GM23338 (cell line): Measurements from ENCODE around the gene DAPL1.

Source experiments
- CREB1 ChIP-seq: fragments of 250-450 bp; sonication (Bioruptor Pico); IDR thresholded peaks from 2 replicates; pipeline ENCODE4 v1.5.0; 2020; ENCODE audit warnings: low read depth, mild to moderate bottlenecking, moderate library complexity
- EZH2 ChIP-seq: fragments of 200-600 bp; sonication (generic); IDR thresholded peaks from one replicate; pipeline ENCODE4 v1.8.0; 2017; ENCODE audit warnings: antibody characterized with exemption, mild to moderate bottlenecking, low read depth; ENCODE audit not compliant: unreplicated experiment
- EZH2phosphoT487 ChIP-seq: fragments of 200-600 bp; sonication (generic); IDR thresholded peaks from one replicate; pipeline ENCODE4 v1.8.1; 2018; ENCODE audit warnings: antibody characterized with exemption; ENCODE audit not compliant: unreplicated experiment
- JUNB ChIP-seq: IDR thresholded peaks from one replicate; pipeline ENCODE4 v1.6.1; 2016; ENCODE audit warnings: antibody characterized with exemption; ENCODE audit not compliant: unreplicated experiment
- NANOG ChIP-seq: IDR thresholded peaks from 2 replicates; pipeline ENCODE4 v1.6.1; 2016; ENCODE audit warnings: antibody characterized with exemption, borderline replicate concordance
- POLR2AphosphoS5 ChIP-seq: IDR thresholded peaks from 2 replicates; pipeline ENCODE4 v1.6.1; 2016; ENCODE audit warnings: antibody characterized with exemption, low read depth
- ZNF114 ChIP-seq: fragments of 250-450 bp; sonication (Bioruptor Pico); IDR thresholded peaks from 2 replicates; pipeline ENCODE4 v1.5.0; 2020; ENCODE audit warnings: mild to moderate bottlenecking, moderate library complexity
- ZNF331 ChIP-seq: fragments of 250-450 bp; sonication (Bioruptor Pico); IDR thresholded peaks from 2 replicates; pipeline ENCODE4 v1.5.0; 2020; ENCODE audit warnings: low read depth, mild to moderate bottlenecking, moderate library complexity
- TF ChIP-seq, protein P1 (sequence below), 2 experiments: fragments of 200-600 bp in 1 of 2; sonication (generic) in 1 of 2; conservative IDR thresholded peaks; 2 replicates each; pipeline versions ENCODE4 v1.5.1 to v1.6.1; 2016 to 2017; ENCODE audit warnings: antibody characterized with exemption in 2 of 2, low read depth in 2 of 2, mild to moderate bottlenecking in 2 of 2, moderate library complexity in 1 of 2
- TF ChIP-seq, protein P2 (sequence below): IDR thresholded peaks from one replicate; pipeline ENCODE4 v1.6.1; 2018; ENCODE audit warnings: antibody characterized with exemption; ENCODE audit not compliant: unreplicated experiment

DNA sequence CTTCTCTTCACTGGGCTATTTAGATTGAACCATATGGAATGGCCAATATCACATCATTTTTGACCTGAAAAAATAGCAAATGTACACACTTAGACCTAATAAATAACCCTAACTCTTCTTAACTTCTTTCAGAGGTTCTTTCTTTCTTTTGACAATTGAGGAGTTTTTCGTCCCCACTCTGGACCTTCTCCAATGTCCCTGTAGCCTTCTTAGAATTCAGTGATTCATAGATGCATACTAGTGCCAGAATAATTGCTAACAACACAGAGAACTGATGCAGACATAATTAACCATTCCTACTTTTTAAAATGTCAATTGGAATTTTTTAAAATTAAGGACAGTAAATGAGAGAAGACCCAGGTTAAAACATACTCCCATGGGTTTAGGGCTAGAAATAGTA lies 20.0 kb downstream of the DAPL1 start:
- TF ChIP-seq POLR2AphosphoS5 (no peak), EZH2 (no peak), EZH2phosphoT487 (no peak), ZNF114 (CRISPR knock-in tag) (no peak), NANOG (no peak), CREB1 (CRISPR knock-in tag) (no peak), JUNB (no peak), ZNF331 (no peak)
- TF ChIP-seq, protein P1, sequence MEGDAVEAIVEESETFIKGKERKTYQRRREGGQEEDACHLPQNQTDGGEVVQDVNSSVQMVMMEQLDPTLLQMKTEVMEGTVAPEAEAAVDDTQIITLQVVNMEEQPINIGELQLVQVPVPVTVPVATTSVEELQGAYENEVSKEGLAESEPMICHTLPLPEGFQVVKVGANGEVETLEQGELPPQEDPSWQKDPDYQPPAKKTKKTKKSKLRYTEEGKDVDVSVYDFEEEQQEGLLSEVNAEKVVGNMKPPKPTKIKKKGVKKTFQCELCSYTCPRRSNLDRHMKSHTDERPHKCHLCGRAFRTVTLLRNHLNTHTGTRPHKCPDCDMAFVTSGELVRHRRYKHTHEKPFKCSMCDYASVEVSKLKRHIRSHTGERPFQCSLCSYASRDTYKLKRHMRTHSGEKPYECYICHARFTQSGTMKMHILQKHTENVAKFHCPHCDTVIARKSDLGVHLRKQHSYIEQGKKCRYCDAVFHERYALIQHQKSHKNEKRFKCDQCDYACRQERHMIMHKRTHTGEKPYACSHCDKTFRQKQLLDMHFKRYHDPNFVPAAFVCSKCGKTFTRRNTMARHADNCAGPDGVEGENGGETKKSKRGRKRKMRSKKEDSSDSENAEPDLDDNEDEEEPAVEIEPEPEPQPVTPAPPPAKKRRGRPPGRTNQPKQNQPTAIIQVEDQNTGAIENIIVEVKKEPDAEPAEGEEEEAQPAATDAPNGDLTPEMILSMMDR (conservative IDR thresholded peaks at IDR 0.05; ENCODE audit: low read depth in 2 of 2) = no peak
- TF ChIP-seq, protein P2, sequence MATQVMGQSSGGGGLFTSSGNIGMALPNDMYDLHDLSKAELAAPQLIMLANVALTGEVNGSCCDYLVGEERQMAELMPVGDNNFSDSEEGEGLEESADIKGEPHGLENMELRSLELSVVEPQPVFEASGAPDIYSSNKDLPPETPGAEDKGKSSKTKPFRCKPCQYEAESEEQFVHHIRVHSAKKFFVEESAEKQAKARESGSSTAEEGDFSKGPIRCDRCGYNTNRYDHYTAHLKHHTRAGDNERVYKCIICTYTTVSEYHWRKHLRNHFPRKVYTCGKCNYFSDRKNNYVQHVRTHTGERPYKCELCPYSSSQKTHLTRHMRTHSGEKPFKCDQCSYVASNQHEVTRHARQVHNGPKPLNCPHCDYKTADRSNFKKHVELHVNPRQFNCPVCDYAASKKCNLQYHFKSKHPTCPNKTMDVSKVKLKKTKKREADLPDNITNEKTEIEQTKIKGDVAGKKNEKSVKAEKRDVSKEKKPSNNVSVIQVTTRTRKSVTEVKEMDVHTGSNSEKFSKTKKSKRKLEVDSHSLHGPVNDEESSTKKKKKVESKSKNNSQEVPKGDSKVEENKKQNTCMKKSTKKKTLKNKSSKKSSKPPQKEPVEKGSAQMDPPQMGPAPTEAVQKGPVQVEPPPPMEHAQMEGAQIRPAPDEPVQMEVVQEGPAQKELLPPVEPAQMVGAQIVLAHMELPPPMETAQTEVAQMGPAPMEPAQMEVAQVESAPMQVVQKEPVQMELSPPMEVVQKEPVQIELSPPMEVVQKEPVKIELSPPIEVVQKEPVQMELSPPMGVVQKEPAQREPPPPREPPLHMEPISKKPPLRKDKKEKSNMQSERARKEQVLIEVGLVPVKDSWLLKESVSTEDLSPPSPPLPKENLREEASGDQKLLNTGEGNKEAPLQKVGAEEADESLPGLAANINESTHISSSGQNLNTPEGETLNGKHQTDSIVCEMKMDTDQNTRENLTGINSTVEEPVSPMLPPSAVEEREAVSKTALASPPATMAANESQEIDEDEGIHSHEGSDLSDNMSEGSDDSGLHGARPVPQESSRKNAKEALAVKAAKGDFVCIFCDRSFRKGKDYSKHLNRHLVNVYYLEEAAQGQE = no peak
